ENCODE results near the gene ERICH2. TPM values are rescaled to one million over a fixed set of nuclear protein-coding genes. Genes with fewer than 3 reads are reported as not detected.
"Not testable (repeated sequence)": the region's sequence is repeated elsewhere in the genome, so short reads cannot be mapped to it uniquely, and the experiment has no call there.

ERICH2 gene
- total and polyA plus RNA-seq, 2 donors (not counting 3 experiments of a cell fraction or from before 2014, with no cell fraction given) = not detected

GRCh38 chr2:170747921-170748320, 22.3 kb upstream of the ERICH2 start:
- FAIRE-seq = no peak
- Histone ChIP-seq H3K36me3 (ENCODE audit: control insufficient read depth in 2 of 2, extremely low read depth in 1 of 2, insufficient read depth in 2 of 2, low read length in 2 of 2) (no peaks in the 10 kb centered on the region), H3K4me2 (ENCODE audit: insufficient read depth, low read length) (no peak overlapping the region), H2AFZ (ENCODE audit: low read depth, low read length) (no peak overlapping the region), H4K20me1 (replicated peaks; ENCODE audit: control insufficient read depth, extremely low read depth, insufficient read depth, low read length) (no peaks in the 10 kb centered on the region), H3K27me3 (ENCODE audit: control insufficient read depth in 2 of 2, insufficient read depth in 2 of 2, low read length in 2 of 2) (peaks cover 0 to 7% of the 10 kb centered on the region in 2 experiments), H3K9ac (replicated peaks; ENCODE audit: extremely low read depth, insufficient read depth, low read length) (no peak overlapping the region), H3K79me2 (ENCODE audit: control insufficient read depth, insufficient read depth, low read length) (no peaks in the 10 kb centered on the region), H3K4me3 (replicated peaks in 1 of 3; ENCODE audit: insufficient read depth in 1 of 3, low read depth in 1 of 3, low read length in 3 of 3) (no peak overlapping the region), H3K9me1 (replicated peaks; ENCODE audit: control insufficient read depth, extremely low read depth, insufficient read depth, low read length) (no peaks in the 10 kb centered on the region), H3K9me3 (replicated peaks; ENCODE audit: control insufficient read depth, insufficient read depth, low read length) (no peaks in the 10 kb centered on the region), H3K27ac (ENCODE audit: insufficient read depth, low read depth, low read length) (no peak overlapping the region), H3K4me1 (ENCODE audit: control insufficient read depth, extremely low read depth, insufficient read depth, low read length) (no peaks in the 10 kb centered on the region)
- ChIA-PET CTCF (no interaction called here), POLR2A (no interaction called here)
- no TSS peak for BruUV-seq (replicated peaks)
- intact Hi-C loops (cut with micrococcal nuclease) = no loop called here
- DNase-seq (ENCODE audit: low read depth, low spot score) = no peak
- dilution Hi-C loops (cut with MboI; ENCODE audit: extremely low pct_ligation_motif_present, low sequenced_read_pairs) = no loop called here
- no peak for TF ChIP-seq MAX (IDR thresholded peaks at IDR 0.05; ENCODE audit: insufficient read depth, insufficient read length)
- no peak for TF ChIP-seq POLR2A (IDR thresholded peaks at IDR 0.05; ENCODE audit: low read depth, low read length)

GRCh38 chr2:170751555-170751954, 18.6 kb upstream of the ERICH2 start:
- H3K4me2 ChIP-seq (ENCODE audit: insufficient read depth, low read length); H3K36me3 ChIP-seq (ENCODE audit: control insufficient read depth in 2 of 2, extremely low read depth in 1 of 2, insufficient read depth in 2 of 2, low read length in 2 of 2); intact Hi-C loops (cut with micrococcal nuclease); H2AFZ ChIP-seq (ENCODE audit: low read depth, low read length); dilution Hi-C loops (cut with MboI; ENCODE audit: extremely low pct_ligation_motif_present, low sequenced_read_pairs); H3K4me1 ChIP-seq (ENCODE audit: control insufficient read depth, extremely low read depth, insufficient read depth, low read length); POLR2A ChIA-PET; H3K9me3 ChIP-seq (replicated peaks; ENCODE audit: control insufficient read depth, insufficient read depth, low read length); H3K4me3 ChIP-seq (replicated peaks in 1 of 3; ENCODE audit: insufficient read depth in 1 of 3, low read depth in 1 of 3, low read length in 3 of 3); FAIRE-seq; H4K20me1 ChIP-seq (replicated peaks; ENCODE audit: control insufficient read depth, extremely low read depth, insufficient read depth, low read length); CTCF ChIA-PET; DNase-seq (ENCODE audit: low read depth, low spot score); H3K27me3 ChIP-seq (ENCODE audit: control insufficient read depth in 2 of 2, insufficient read depth in 2 of 2, low read length in 2 of 2); H3K27ac ChIP-seq (ENCODE audit: insufficient read depth, low read depth, low read length); H3K9me1 ChIP-seq (replicated peaks; ENCODE audit: control insufficient read depth, extremely low read depth, insufficient read depth, low read length); H3K79me2 ChIP-seq (ENCODE audit: control insufficient read depth, insufficient read depth, low read length); BruUV-seq (replicated peaks); H3K9ac ChIP-seq (replicated peaks; ENCODE audit: extremely low read depth, insufficient read depth, low read length): not testable (repeated sequence)
